ENCODE data around the gene UBL3.

- TF ChIP-seq CTCF (IDR thresholded peaks at IDR 0.05), result no peak
- TF ChIP-seq POLR2A (IDR thresholded peaks at IDR 0.05), result no peak
Observed at GRCh38 chr13:29878101-29878500, 27.7 kb upstream of the UBL3 start.

Measured in prostate gland (tissue), 2 donors.